NCI-H2196 (cell line): ENCODE data around the gene HS6ST2.

ENCODE experiments used
- DNase-seq: peaks from one replicate; lab custom pipeline; 2025; ENCODE audit not compliant: unreplicated experiment; lab: John Stamatoyannopoulos, UW

Gene HS6ST2

DNA sequence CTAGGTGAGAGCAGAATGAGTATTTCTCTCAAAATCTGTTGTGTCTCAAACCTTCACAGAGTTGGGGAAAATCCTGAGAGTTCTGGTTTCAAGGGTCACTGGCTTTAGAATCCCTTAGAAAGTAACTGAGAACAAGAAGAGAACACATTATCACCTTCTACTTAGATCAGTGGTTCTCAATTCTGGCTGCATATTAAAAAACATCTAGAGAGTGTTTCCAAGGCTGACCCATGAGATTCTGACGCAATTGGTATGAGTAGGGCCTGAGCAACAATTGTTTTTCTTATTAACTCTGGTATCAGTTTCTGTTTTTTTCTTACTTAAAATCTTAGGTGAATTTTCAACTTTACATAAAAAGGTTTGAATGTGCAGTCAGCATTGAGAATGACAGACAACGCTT, 212.8 kb downstream of the HS6ST2 start:
- DNase-seq: no peak

- no peak for DNase-seq
These were observed 214.0 kb downstream of the HS6ST2 start for GRCh38 chrX:132744470-132744869.

DNA sequence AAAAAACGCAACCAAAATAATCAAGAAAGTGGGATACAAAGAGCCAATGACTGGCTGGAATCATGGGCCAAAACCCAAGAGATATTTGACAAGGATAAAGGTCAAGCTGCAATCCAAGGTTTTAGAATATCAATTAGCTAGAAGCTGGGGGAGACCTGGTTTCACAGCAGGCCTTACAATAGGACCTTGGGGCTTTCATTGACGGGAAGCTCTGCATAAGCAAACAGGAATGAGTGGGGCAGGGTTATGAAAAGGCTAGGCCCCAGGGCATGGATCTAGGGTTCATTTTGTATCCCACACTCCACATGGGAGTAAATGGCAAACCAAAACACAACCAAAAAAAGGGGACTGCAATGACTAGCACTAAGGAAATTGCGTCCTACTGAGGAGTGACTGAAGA, 215.3 kb downstream of the HS6ST2 start:
- no peak for DNase-seq

GRCh38 chrX:132742246-132742645, 216.2 kb downstream of the HS6ST2 start:
- no peak for DNase-seq

GRCh38 chrX:132741689-132742088, 216.7 kb downstream of the HS6ST2 start:
- no peak for DNase-seq

- no peak for DNase-seq
These were observed 217.9 kb downstream of the HS6ST2 start for GRCh38 chrX:132740316-132741123.

GRCh38 chrX:132738951-132739350, 219.5 kb downstream of the HS6ST2 start:
- no peak for DNase-seq

- no peak for DNase-seq
These were observed 220.7 kb downstream of the HS6ST2 start for GRCh38 chrX:132737743-132738142.

DNA sequence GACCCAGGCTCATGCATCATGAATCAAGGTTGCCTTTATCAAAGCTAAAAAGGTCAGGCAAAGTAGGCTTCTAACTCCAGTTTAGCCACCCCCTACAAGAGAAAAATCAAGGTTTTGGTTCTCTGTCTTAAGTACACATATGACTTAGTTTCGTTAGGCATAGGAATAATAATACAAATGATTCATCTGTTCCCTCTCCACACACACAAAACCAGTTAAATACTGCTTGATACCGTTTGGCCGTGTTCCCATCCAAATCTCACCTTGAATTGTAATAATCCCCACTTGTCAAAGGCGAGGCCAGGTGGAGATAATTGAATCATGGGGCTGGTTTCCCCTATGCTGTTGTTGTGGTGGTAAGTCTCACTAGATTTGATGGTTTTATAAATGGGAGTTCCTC, 226.2 kb downstream of the HS6ST2 start:
- no peak for DNase-seq

- no peak for DNase-seq
These were observed 227.7 kb downstream of the HS6ST2 start for GRCh38 chrX:132730726-132731125.

GRCh38 chrX:132730266-132730665, 228.2 kb downstream of the HS6ST2 start:
- no peak for DNase-seq

- DNase-seq: no peak
These were observed 230.1 kb downstream of the HS6ST2 start for GRCh38 chrX:132728296-132728695.

- DNase-seq: peak; percentile 2
These were observed 239.9 kb downstream of the HS6ST2 start for GRCh38 chrX:132718431-132718958.

GRCh38 chrX:132716006-132716405, 242.4 kb downstream of the HS6ST2 start:
- DNase-seq: no peak

GRCh38 chrX:132714913-132715312, 243.5 kb downstream of the HS6ST2 start:
- DNase-seq: no peak

GRCh38 chrX:132712350-132712749, 246.1 kb downstream of the HS6ST2 start:
- no peak for DNase-seq

DNA sequence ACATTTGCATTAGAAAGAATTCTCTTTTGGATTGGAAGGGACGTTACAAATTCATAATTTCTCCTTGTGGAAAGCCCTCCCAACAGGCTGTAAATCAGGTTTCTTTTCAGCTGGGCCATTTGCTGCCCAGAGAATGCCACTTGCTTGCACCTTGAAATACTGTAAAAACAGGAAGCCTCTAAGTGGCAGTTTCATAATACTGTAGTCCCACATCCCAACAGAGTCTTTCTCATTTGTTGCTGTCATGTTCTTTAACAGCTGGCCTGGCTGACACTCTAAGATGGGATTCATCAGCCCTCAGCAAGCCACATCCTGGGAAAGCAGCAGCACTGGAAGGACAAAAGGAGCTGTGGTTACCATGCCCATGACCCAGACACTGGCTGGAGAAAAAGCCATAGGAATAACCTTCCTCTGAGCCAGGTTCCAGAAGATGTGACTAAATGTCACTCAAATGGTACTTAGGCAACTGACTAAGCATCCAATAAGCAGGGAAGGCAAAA, 247.7 kb downstream of the HS6ST2 start:
- DNase-seq: no peak

DNA sequence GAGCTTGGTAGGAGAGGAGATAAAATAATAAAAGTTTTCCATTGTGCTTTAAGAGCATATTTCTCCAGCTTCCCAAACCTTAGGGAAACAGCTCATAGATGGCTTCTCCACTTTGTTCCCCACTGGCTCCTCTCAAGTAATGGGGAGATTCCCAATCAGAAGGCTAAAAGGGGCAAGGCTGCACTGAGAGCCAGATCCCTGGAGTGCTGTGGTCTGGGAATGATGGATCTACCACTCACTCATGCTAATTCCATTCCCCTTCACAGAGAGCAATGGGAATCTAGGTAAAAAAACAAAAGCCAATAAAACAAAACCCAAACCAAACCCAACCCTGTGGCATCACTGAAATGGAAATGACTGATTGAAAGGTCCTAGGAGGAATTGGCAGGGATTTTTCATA, 249.9 kb downstream of the HS6ST2 start:
- no peak for DNase-seq

DNA sequence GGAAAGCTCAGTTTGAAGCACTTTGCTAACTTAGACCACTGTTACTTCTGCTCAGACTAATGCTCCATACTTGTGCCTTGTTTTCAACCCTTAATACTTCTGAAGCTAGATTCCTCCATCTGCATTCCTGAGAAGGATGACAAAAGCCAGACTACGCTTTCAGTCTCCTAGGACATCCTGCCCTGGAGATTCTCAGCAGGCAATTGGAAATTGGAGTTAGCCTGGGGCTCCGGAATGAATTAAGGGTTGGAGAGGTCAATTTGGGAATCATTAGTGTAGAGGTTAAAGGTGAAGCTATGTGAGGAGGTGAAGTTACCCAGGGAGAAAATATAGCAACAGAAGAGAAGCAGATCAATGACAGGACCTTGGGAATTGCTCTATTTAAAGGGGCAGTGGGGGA, 253.7 kb downstream of the HS6ST2 start:
- DNase-seq: no peak

GRCh38 chrX:132694382-132694781, 264.0 kb downstream of the HS6ST2 start:
- no peak for DNase-seq

GRCh38 chrX:132692526-132692925, 265.9 kb downstream of the HS6ST2 start:
- no peak for DNase-seq

GRCh38 chrX:132692066-132692465, 266.4 kb downstream of the HS6ST2 start:
- DNase-seq: no peak
